ENCODE measurements around the gene HOXA6. TPM values are rescaled to one million over a fixed set of nuclear protein-coding genes. Genes with fewer than 3 reads are reported as not detected.

Gene HOXA6
- total and polyA plus RNA-seq, 10 of the 15 experiments (the other 5 are each of a cell fraction or from before 2014, with no cell fraction given): 0.08 TPM; not detected in 9

GRCh38 chr7:27138985-27139333, 8.6 kb downstream of the HOXA6 start:
- Histone ChIP-seq H3K4me3 (no peak overlapping the region), H3K27me3 (replicated peaks in 1 of 2; ENCODE audit: control insufficient read depth in 2 of 2, insufficient read depth in 2 of 2, low read length in 1 of 2) (peaks cover 0 to 7% of the 10 kb centered on the region in 2 experiments; a peak in 2 of 4 replicates), H3K79me2 (ENCODE audit: control insufficient read depth, insufficient read depth, low read length) (no peaks in the 10 kb centered on the region), H3K9ac (ENCODE audit: control insufficient read depth, insufficient read depth, low read length) (no peak overlapping the region), H3K4me2 (ENCODE audit: control insufficient read depth, insufficient read depth) (no peak overlapping the region), H4K20me1 (ENCODE audit: control insufficient read depth, insufficient read depth) (no peaks in the 10 kb centered on the region), H2AFZ (ENCODE audit: control insufficient read depth, low read depth, low read length) (no peak overlapping the region), H3K9me3 (replicated peaks; ENCODE audit: control insufficient read depth, insufficient read depth, low read length) (no peaks in the 10 kb centered on the region; the same call in 2 of the 3 replicates), H3K36me3 (ENCODE audit: control insufficient read depth in 2 of 2, insufficient read depth in 2 of 2, low read length in 1 of 2) (no peaks in the 10 kb centered on the region), H3K4me1 (ENCODE audit: control insufficient read depth, insufficient read depth, low read length) (no peaks in the 10 kb centered on the region; the same call in 1 of the 2 replicates), H3K27ac (ENCODE audit: control insufficient read depth, insufficient read depth) (no peak overlapping the region)
- ChIA-PET RAD21 (ENCODE audit: unreplicated experiment) (no interaction called here), POLR2A (no interaction called here), SMC1A (ENCODE audit: uncharacterized antibody, unreplicated experiment) (no interaction called here), CTCF (no interaction called here)
- 61% methylated on average over 11 of the region's 11 CpGs for WGBS (ENCODE audit: insufficient coverage, insufficient replicate concordance, low lambda C conversion rate, missing lambda C conversion rate)
- no peak for FAIRE-seq
- in situ Hi-C loops (cut with MboI): no loop called here
- ATAC-seq: no peak
- BruUV-seq (replicated peaks): no TSS peak
- no peak for DNase-seq (ENCODE audit: low read depth, low spot score)
- intact Hi-C loops (cut with micrococcal nuclease; ENCODE audit: unreplicated experiment): no loop called here
- TF ChIP-seq BCL11A (IDR thresholded peaks at IDR 0.05; ENCODE audit: low read depth, low read length) (no peak), E4F1 (IDR thresholded peaks at IDR 0.05; ENCODE audit: borderline replicate concordance, partially characterized antibody) (no peak), STAT1 (conservative IDR thresholded peaks at IDR 0.05) (no peak), CBX3 (IDR thresholded peaks at IDR 0.05; ENCODE audit: borderline replicate concordance, low read depth) (no peak), EZH2 (IDR thresholded peaks at IDR 0.05; ENCODE audit: borderline replicate concordance, control insufficient read depth, low read depth, low read length) (no peak), TCF3 (IDR thresholded peaks at IDR 0.05; ENCODE audit: borderline replicate concordance, insufficient read depth, low read depth, low read length) (no peak), ZNF384 (IDR thresholded peaks at IDR 0.05; ENCODE audit: borderline replicate concordance, low read depth, low read length) (no peak), ZBTB11 (CRISPR knock-in tag; IDR thresholded peaks at IDR 0.05) (no peak), NR2C1 (IDR thresholded peaks at IDR 0.05) (no peak), ATF3 (IDR thresholded peaks at IDR 0.05; ENCODE audit: borderline replicate concordance, extremely low read depth, low read depth, low read length) (no peak), MAX (IDR thresholded peaks at IDR 0.05; ENCODE audit: low read depth, low read length) (no peak), PAX8 (IDR thresholded peaks at IDR 0.05) (no peak), MEF2B (IDR thresholded peaks at IDR 0.05; ENCODE audit: partially characterized antibody, poor library complexity, severe bottlenecking) (no peak), TAF1 (IDR thresholded peaks at IDR 0.05; ENCODE audit: borderline replicate concordance, low read depth, low read length) (no peak), CHD1 (IDR thresholded peaks at IDR 0.05; ENCODE audit: low read depth, low read length) (no peak), USF2 (IDR thresholded peaks at IDR 0.05; ENCODE audit: borderline replicate concordance, low read depth, low read length) (no peak), MTA3 (IDR thresholded peaks at IDR 0.05; ENCODE audit: borderline replicate concordance, low read length) (no peak), CEBPB (IDR thresholded peaks at IDR 0.05; ENCODE audit: borderline replicate concordance in 1 of 2, low read depth in 2 of 2, low read length in 2 of 2) (no peak)

Measured in GM12878 (cell line).